Measurements from ENCODE around the gene FAAH. TPM values are rescaled to one million over a fixed set of nuclear protein-coding genes. Genes with fewer than 3 reads are reported as not detected.

The FAAH gene
- total RNA-seq, 1 experiment from 2014 or later = 2.0 TPM

- ChIA-PET CTCF (no interaction called here), POLR2A (ENCODE audit: unreplicated experiment) (no interaction called here)
- H2AFZ ChIP-seq (ENCODE audit: low read length) = no peak overlapping the region
- H3K9me3 ChIP-seq (ENCODE audit: low read length) = no peaks in the 10 kb centered on the region
- DNase-seq (no peak), ATAC-seq (no peak)
- no peak overlapping the region for H3K9ac ChIP-seq (ENCODE audit: low read length)
- H3K4me2 ChIP-seq (ENCODE audit: low read length) = no peak overlapping the region
- H3F3A ChIP-seq (ENCODE audit: low read length, unreplicated experiment) = no peaks in the 10 kb centered on the region
- H3K4me3 ChIP-seq (ENCODE audit: low read length) = no peak overlapping the region
- H3K79me2 ChIP-seq (ENCODE audit: low read length) = no peaks in the 10 kb centered on the region
- H3K9me2 ChIP-seq (replicated peaks; ENCODE audit: low read length) = no peaks in the 10 kb centered on the region
- no peaks in the 10 kb centered on the region for H4K20me1 ChIP-seq (ENCODE audit: low read length)
- H3K4me1 ChIP-seq (ENCODE audit: insufficient read depth, low read length) = no peaks in the 10 kb centered on the region
- intact Hi-C loops (cut with micrococcal nuclease) = no loop called here
- peaks cover under 1% of the 10 kb centered on the region; the same call in 1 of the 2 replicates for H3K27me3 ChIP-seq (ENCODE audit: low read length)
- no peak overlapping the region for H3K27ac ChIP-seq (ENCODE audit: low read length)
- BruUV-seq (replicated peaks) = no TSS peak
- no peaks in the 10 kb centered on the region for H3K36me3 ChIP-seq (ENCODE audit: low read depth, low read length)
- TF ChIP-seq EZH2phosphoT487 (IDR thresholded peaks at IDR 0.05; ENCODE audit: borderline replicate concordance, low read length) (no peak), CTCF (conservative IDR thresholded peaks at IDR 0.05; ENCODE audit: low read depth, low read length) (no peak), EZH2 (IDR thresholded peaks at IDR 0.05; ENCODE audit: low read length, unreplicated experiment) (no peak)
Observed at GRCh38 chr1:46429436-46429835, 35.3 kb downstream of the FAAH start.

- TF ChIP-seq EZH2phosphoT487 (IDR thresholded peaks at IDR 0.05; ENCODE audit: borderline replicate concordance, low read length) (no peak), CTCF (conservative IDR thresholded peaks at IDR 0.05; ENCODE audit: low read depth, low read length) (no peak), EZH2 (IDR thresholded peaks at IDR 0.05; ENCODE audit: low read length, unreplicated experiment) (no peak)
- intact Hi-C loops (cut with micrococcal nuclease) = no loop called here
- CTCF ChIA-PET = no interaction called here
Observed at GRCh38 chr1:46431695-46432094, 37.6 kb downstream of the FAAH start.

GRCh38 chr1:46432781-46433327, 38.7 kb downstream of the FAAH start:
- no peaks in the 10 kb centered on the region for H3K4me1 ChIP-seq (ENCODE audit: insufficient read depth, low read length)
- intact Hi-C loops (cut with micrococcal nuclease) = no loop called here
- no peak overlapping the region for H3K27ac ChIP-seq (ENCODE audit: low read length)
- TF ChIP-seq EZH2phosphoT487 (IDR thresholded peaks at IDR 0.05; ENCODE audit: borderline replicate concordance, low read length) = no peak
- TF ChIP-seq CTCF (conservative IDR thresholded peaks at IDR 0.05; ENCODE audit: low read depth, low read length) = no peak
- no peak for TF ChIP-seq EZH2 (IDR thresholded peaks at IDR 0.05; ENCODE audit: low read length, unreplicated experiment)
- no peaks in the 10 kb centered on the region for H3F3A ChIP-seq (ENCODE audit: low read length, unreplicated experiment)
- no peak overlapping the region for H3K4me3 ChIP-seq (ENCODE audit: low read length)
- no peak for DNase-seq
- ATAC-seq = no peak
- H4K20me1 ChIP-seq (ENCODE audit: low read length) = no peaks in the 10 kb centered on the region
- no peaks in the 10 kb centered on the region for H3K9me3 ChIP-seq (ENCODE audit: low read length)
- H3K36me3 ChIP-seq (ENCODE audit: low read depth, low read length) = no peaks in the 10 kb centered on the region
- POLR2A ChIA-PET (ENCODE audit: unreplicated experiment) = no interaction called here
- BruUV-seq (replicated peaks) = no TSS peak
- H2AFZ ChIP-seq (ENCODE audit: low read length) = no peak overlapping the region
- H3K9ac ChIP-seq (ENCODE audit: low read length) = no peak overlapping the region
- peaks cover 5% of the 10 kb centered on the region for H3K27me3 ChIP-seq (ENCODE audit: low read length)
- no peak overlapping the region for H3K4me2 ChIP-seq (ENCODE audit: low read length)
- H3K79me2 ChIP-seq (ENCODE audit: low read length) = no peaks in the 10 kb centered on the region
- CTCF ChIA-PET = no interaction called here
- H3K9me2 ChIP-seq (replicated peaks; ENCODE audit: low read length) = no peaks in the 10 kb centered on the region

More at GRCh38 chr1:46431695-46432094, 37.6 kb downstream of the FAAH start:
- no peak for DNase-seq
- Histone ChIP-seq H3K9me3 (ENCODE audit: low read length) (no peaks in the 10 kb centered on the region), H4K20me1 (ENCODE audit: low read length) (no peaks in the 10 kb centered on the region), H3K36me3 (ENCODE audit: low read depth, low read length) (no peaks in the 10 kb centered on the region), H3K4me1 (ENCODE audit: insufficient read depth, low read length) (no peaks in the 10 kb centered on the region), H3K27ac (ENCODE audit: low read length) (no peak overlapping the region), H3K4me3 (ENCODE audit: low read length) (no peak overlapping the region), H3K4me2 (ENCODE audit: low read length) (no peak overlapping the region), H2AFZ (ENCODE audit: low read length) (no peak overlapping the region), H3K27me3 (ENCODE audit: low read length) (peaks cover 5% of the 10 kb centered on the region), H3K9me2 (replicated peaks; ENCODE audit: low read length) (no peaks in the 10 kb centered on the region), H3K9ac (ENCODE audit: low read length) (no peak overlapping the region), H3F3A (ENCODE audit: low read length, unreplicated experiment) (no peaks in the 10 kb centered on the region), H3K79me2 (ENCODE audit: low read length) (no peaks in the 10 kb centered on the region)
- no TSS peak for BruUV-seq (replicated peaks)
- no peak for ATAC-seq
- POLR2A ChIA-PET (ENCODE audit: unreplicated experiment) = no interaction called here
